IMR-90 (cell line): Measurements from ENCODE around the gene ACOT12.

Source experiments
- CTCF ChIP-seq: conservative IDR thresholded peaks from 2 replicates; pipeline ENCODE4 v1.5.1; 2012; ENCODE audit warnings: mild to moderate bottlenecking, low read depth, low read length, improper control_type of control experiment
- RAD21 ChIP-seq: IDR thresholded peaks from 2 replicates; pipeline ENCODE4 v1.6.1; 2012; ENCODE audit warnings: low read length, improper control_type of control experiment

- no peak for TF ChIP-seq RAD21
- no peak for TF ChIP-seq CTCF
Measured at GRCh38 chr5:81388169-81388568, 5.8 kb downstream of the ACOT12 start.
